ENCODE results near the gene RSPH1. TPM values are rescaled to one million over a fixed set of nuclear protein-coding genes. Genes with fewer than 3 reads are reported as not detected.

RSPH1 gene
- total and polyA plus RNA-seq, 2 of the 8 experiments (the other 6 are each of a cell fraction or from before 2014, with no cell fraction given), result 0.24 TPM; not detected in 1

GRCh38 chr21:42429856-42430255, 66.2 kb downstream of the RSPH1 start:
- Histone ChIP-seq H4K5ac (ENCODE audit: insufficient read length, low read depth, low read length) (no peak overlapping the region), H2BK5ac (ENCODE audit: low read depth, low read length) (no peak overlapping the region), H3K18ac (ENCODE audit: extremely low read depth, low read length) (no peak overlapping the region), H4K91ac (replicated peaks; ENCODE audit: insufficient read length, low read length) (no peak overlapping the region), H3K23ac (ENCODE audit: insufficient read length) (no peak overlapping the region), H3K79me2 (ENCODE audit: control insufficient read depth in 1 of 2, insufficient read depth in 2 of 2, low read length in 2 of 2) (no peaks in the 10 kb centered on the region), H3K56ac (replicated peaks; ENCODE audit: insufficient read length, low read depth, low read length) (no peak overlapping the region), H2AK5ac (ENCODE audit: low read depth, low read length) (no peak overlapping the region), H3K9me3 (ENCODE audit: insufficient read depth in 2 of 2, low read depth in 1 of 2, low read length in 1 of 2) (peaks cover 4% of the 10 kb centered on the region in 2 experiments; a peak in 2 of 4 replicates), H3K14ac (ENCODE audit: insufficient read length) (no peak overlapping the region), H3K4me3 (ENCODE audit: extremely low read depth in 1 of 4, insufficient read depth in 2 of 4, low read depth in 3 of 4, low read length in 4 of 4) (no peak overlapping the region), H2BK20ac (ENCODE audit: low read length) (no peak overlapping the region), H3K9ac (replicated peaks in 1 of 4; ENCODE audit: extremely low read depth in 1 of 4, low read depth in 3 of 4, low read length in 3 of 4) (no peak overlapping the region), H3K27me3 (replicated peaks in 1 of 4; ENCODE audit: control insufficient read depth in 3 of 4, extremely low read depth in 1 of 4, insufficient read depth in 3 of 4, low read length in 3 of 4) (no peaks in the 10 kb centered on the region; a peak in 1 of 7 replicates), H2BK12ac (ENCODE audit: low read depth, low read length) (no peak overlapping the region), H3K4me2 (ENCODE audit: insufficient read depth in 1 of 2, low read depth in 2 of 2, low read length in 2 of 2) (no peak overlapping the region), H4K20me1 (replicated peaks in 1 of 2; ENCODE audit: control insufficient read depth in 1 of 2, insufficient read depth in 2 of 2, low read length in 2 of 2) (no peaks in the 10 kb centered on the region), H2BK120ac (replicated peaks; ENCODE audit: low read depth, low read length) (no peak overlapping the region), H2AFZ (ENCODE audit: low read length) (no peak overlapping the region), H3K79me1 (ENCODE audit: low read depth, low read length) (no peaks in the 10 kb centered on the region), H3K4me1 (replicated peaks in 1 of 4; ENCODE audit: control insufficient read depth in 3 of 4, insufficient read depth in 4 of 4, low read length in 3 of 4) (no peaks in the 10 kb centered on the region), H3K27ac (ENCODE audit: low read depth, low read length) (no peak overlapping the region), H3K23me2 (ENCODE audit: low read depth, low read length) (no peaks in the 10 kb centered on the region), H2BK15ac (ENCODE audit: low read length) (no peak overlapping the region), H4K8ac (ENCODE audit: extremely low read depth, insufficient read depth, low read length) (no peak overlapping the region), H3K36me3 (ENCODE audit: control insufficient read depth in 2 of 4, insufficient read depth in 4 of 4, low read length in 3 of 4) (no peaks in the 10 kb centered on the region), H3K4ac (replicated peaks; ENCODE audit: insufficient read length, low read depth, low read length) (no peak overlapping the region)
- 75% methylated on average over 9 of the region's 9 CpGs; no CpG with 5 or more reads in 1 of the 2 experiments for WGBS, 2 experiments (ENCODE audit: extremely low coverage in 1 of 2, insufficient coverage in 1 of 2, insufficient read length in 1 of 2, insufficient replicate concordance in 2 of 2, low coverage in 1 of 2, low lambda C conversion rate in 2 of 2, missing lambda C conversion rate in 1 of 2)
- TF ChIP-seq CHD1 (IDR thresholded peaks at IDR 0.05; ENCODE audit: low read depth, low read length) (no peak), KDM5A (IDR thresholded peaks at IDR 0.05; ENCODE audit: low read length) (no peak), E2F6 (IDR thresholded peaks at IDR 0.05) (no peak), ASH2L (IDR thresholded peaks at IDR 0.05; ENCODE audit: low read length) (no peak), TBP (IDR thresholded peaks at IDR 0.05; ENCODE audit: low read depth, low read length) (no peak), RAD21 (IDR thresholded peaks at IDR 0.05 in 1 of 2, conservative IDR thresholded peaks at IDR 0.05 in 1 of 2; ENCODE audit: low read depth in 2 of 2, low read length in 2 of 2) (no peak), CEBPB (IDR thresholded peaks at IDR 0.05; ENCODE audit: low read depth, low read length) (no peak), RBBP5 (IDR thresholded peaks at IDR 0.05; ENCODE audit: borderline replicate concordance, low read depth, low read length) (no peak), BACH1 (IDR thresholded peaks at IDR 0.05; ENCODE audit: low read length) (no peak), SP4 (IDR thresholded peaks at IDR 0.05; ENCODE audit: low read length) (no peak), JUN (IDR thresholded peaks at IDR 0.05; ENCODE audit: low read depth, low read length) (no peak), NANOG (IDR thresholded peaks at IDR 0.05; ENCODE audit: insufficient read depth, low read depth, low read length, poor library complexity, severe bottlenecking) (no peak), NRF1 (IDR thresholded peaks at IDR 0.05; ENCODE audit: low read depth, low read length) (no peak)
- FAIRE-seq (no peak), DNase-seq (ENCODE audit: low read depth in 1 of 2, low spot score in 2 of 2) (no peak)
- ChIA-PET CTCF (ENCODE audit: partially characterized antibody) (interaction anchor here (0.6 to 2.1 kb wide), 10 partner anchors 9 to 271 kb away, joined by 3 to 10 read pairs (median 4); no protein-coding TSS in a partner anchor), POLR2A (ENCODE audit: partially characterized antibody) (no interaction called here)

Data from H1 (cell line).